ENCODE measurements around the gene KNDC1.

DNA sequence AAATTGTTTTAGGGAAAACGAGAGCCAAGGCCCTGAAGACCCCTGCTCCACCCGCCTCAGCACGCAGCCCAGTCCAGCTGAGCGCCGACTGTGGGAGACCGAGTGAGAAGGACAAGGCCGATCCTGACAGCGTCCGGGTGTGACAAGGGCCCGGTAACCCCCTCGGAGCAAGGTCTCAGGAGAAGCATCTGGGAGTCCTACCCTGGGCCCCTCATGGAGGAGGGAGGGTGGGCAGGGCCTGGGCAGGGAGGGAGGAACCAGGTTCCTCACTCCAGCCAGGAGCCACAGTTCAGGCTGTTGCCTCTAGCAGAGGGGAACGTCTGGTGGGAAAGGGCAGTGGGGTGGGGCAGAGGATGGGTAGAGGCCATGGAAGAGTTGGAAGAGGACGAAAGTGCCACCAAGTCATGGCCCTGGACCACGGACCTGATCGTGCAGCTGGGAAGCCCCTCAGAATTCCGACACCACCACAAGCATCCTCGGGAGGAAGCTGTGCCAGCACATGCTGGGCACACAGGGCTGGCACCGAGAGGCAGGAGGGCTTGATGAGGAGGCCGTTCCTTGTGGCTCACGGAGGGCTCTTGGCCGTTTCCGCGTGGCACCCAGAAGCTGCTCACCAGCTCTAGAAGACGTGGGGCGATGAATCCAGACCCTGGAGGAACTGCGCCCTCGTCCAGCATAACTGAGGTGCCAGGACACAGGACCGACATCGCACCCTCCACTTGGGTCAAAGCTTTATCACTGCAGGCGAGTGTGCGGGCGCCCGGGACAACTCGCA is 2.2 kb upstream of the KNDC1 start:
- TF ChIP-seq, protein P1, sequence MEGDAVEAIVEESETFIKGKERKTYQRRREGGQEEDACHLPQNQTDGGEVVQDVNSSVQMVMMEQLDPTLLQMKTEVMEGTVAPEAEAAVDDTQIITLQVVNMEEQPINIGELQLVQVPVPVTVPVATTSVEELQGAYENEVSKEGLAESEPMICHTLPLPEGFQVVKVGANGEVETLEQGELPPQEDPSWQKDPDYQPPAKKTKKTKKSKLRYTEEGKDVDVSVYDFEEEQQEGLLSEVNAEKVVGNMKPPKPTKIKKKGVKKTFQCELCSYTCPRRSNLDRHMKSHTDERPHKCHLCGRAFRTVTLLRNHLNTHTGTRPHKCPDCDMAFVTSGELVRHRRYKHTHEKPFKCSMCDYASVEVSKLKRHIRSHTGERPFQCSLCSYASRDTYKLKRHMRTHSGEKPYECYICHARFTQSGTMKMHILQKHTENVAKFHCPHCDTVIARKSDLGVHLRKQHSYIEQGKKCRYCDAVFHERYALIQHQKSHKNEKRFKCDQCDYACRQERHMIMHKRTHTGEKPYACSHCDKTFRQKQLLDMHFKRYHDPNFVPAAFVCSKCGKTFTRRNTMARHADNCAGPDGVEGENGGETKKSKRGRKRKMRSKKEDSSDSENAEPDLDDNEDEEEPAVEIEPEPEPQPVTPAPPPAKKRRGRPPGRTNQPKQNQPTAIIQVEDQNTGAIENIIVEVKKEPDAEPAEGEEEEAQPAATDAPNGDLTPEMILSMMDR (conservative IDR thresholded peaks at IDR 0.05; ENCODE audit: low read depth, low read length) = no peak
- TF ChIP-seq RAD21 (IDR thresholded peaks at IDR 0.05; ENCODE audit: low read length) (no peak), POLR2A (IDR thresholded peaks at IDR 0.05; ENCODE audit: low read depth, low read length) (no peak), FOS (IDR thresholded peaks at IDR 0.05; ENCODE audit: low read depth, low read length) (no peak), MXI1 (IDR thresholded peaks at IDR 0.05; ENCODE audit: borderline replicate concordance, low read depth, low read length) (no peak), MAFK (IDR thresholded peaks at IDR 0.05; ENCODE audit: low read depth, low read length) (no peak), NFE2L2 (IDR thresholded peaks at IDR 0.05; ENCODE audit: low read depth, low read length) (no peak), RFX5 (IDR thresholded peaks at IDR 0.05; ENCODE audit: low read depth, low read length) (no peak), CEBPB (IDR thresholded peaks at IDR 0.05; ENCODE audit: low read depth, low read length) (no peak), MAZ (IDR thresholded peaks at IDR 0.05; ENCODE audit: borderline replicate concordance, low read depth, low read length) (no peak), BHLHE40 (IDR thresholded peaks at IDR 0.05; ENCODE audit: low read depth, low read length) (no peak)
- TF ChIP-seq, protein P2, sequence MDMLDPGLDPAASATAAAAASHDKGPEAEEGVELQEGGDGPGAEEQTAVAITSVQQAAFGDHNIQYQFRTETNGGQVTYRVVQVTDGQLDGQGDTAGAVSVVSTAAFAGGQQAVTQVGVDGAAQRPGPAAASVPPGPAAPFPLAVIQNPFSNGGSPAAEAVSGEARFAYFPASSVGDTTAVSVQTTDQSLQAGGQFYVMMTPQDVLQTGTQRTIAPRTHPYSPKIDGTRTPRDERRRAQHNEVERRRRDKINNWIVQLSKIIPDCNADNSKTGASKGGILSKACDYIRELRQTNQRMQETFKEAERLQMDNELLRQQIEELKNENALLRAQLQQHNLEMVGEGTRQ (IDR thresholded peaks at IDR 0.05; ENCODE audit: low read depth, low read length) = no peak
- TF ChIP-seq, protein P3, sequence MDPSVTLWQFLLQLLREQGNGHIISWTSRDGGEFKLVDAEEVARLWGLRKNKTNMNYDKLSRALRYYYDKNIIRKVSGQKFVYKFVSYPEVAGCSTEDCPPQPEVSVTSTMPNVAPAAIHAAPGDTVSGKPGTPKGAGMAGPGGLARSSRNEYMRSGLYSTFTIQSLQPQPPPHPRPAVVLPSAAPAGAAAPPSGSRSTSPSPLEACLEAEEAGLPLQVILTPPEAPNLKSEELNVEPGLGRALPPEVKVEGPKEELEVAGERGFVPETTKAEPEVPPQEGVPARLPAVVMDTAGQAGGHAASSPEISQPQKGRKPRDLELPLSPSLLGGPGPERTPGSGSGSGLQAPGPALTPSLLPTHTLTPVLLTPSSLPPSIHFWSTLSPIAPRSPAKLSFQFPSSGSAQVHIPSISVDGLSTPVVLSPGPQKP (IDR thresholded peaks at IDR 0.05; ENCODE audit: borderline replicate concordance, low read depth, low read length) = no peak
